ENCODE data around the gene GPC3. TPM values are rescaled to one million over a fixed set of nuclear protein-coding genes. Genes with fewer than 3 reads are reported as not detected.

GPC3 gene
- total and polyA plus RNA-seq, 2 experiments from 2014 or later = 36.8 to 60.1 TPM

- no peaks in the 10 kb centered on the region for H3F3A ChIP-seq (replicated peaks; ENCODE audit: low read depth)
- Mint-ChIP-seq H3K27ac (no peak overlapping the region), H3K27me3 (ENCODE audit: insufficient read depth, low read depth, poor library complexity) (peaks cover 2% of the 10 kb centered on the region), H3K36me3 (ENCODE audit: low read depth) (no peaks in the 10 kb centered on the region), H3K9me3 (no peaks in the 10 kb centered on the region), H3K4me1 (peaks cover 47% of the 10 kb centered on the region), H3K4me3 (no peak overlapping the region)
- H3K4me3 ChIP-seq = no peak overlapping the region
- TF ChIP-seq, protein P1, sequence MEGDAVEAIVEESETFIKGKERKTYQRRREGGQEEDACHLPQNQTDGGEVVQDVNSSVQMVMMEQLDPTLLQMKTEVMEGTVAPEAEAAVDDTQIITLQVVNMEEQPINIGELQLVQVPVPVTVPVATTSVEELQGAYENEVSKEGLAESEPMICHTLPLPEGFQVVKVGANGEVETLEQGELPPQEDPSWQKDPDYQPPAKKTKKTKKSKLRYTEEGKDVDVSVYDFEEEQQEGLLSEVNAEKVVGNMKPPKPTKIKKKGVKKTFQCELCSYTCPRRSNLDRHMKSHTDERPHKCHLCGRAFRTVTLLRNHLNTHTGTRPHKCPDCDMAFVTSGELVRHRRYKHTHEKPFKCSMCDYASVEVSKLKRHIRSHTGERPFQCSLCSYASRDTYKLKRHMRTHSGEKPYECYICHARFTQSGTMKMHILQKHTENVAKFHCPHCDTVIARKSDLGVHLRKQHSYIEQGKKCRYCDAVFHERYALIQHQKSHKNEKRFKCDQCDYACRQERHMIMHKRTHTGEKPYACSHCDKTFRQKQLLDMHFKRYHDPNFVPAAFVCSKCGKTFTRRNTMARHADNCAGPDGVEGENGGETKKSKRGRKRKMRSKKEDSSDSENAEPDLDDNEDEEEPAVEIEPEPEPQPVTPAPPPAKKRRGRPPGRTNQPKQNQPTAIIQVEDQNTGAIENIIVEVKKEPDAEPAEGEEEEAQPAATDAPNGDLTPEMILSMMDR (conservative IDR thresholded peaks at IDR 0.05; ENCODE audit: low read depth in 2 of 2) = no peak
- TF ChIP-seq CREB1 (CRISPR knock-in tag; IDR thresholded peaks at IDR 0.05; ENCODE audit: low read depth) (no peak), POLR2AphosphoS5 (IDR thresholded peaks at IDR 0.05; ENCODE audit: low read depth) (no peak), ZNF331 (CRISPR knock-in tag; IDR thresholded peaks at IDR 0.05; ENCODE audit: low read depth) (no peak), STAT1 (IDR thresholded peaks at IDR 0.05; ENCODE audit: unreplicated experiment) (no peak), NANOG (IDR thresholded peaks at IDR 0.05; ENCODE audit: borderline replicate concordance) (no peak), JUNB (IDR thresholded peaks at IDR 0.05; ENCODE audit: unreplicated experiment) (no peak), REST (IDR thresholded peaks at IDR 0.05; ENCODE audit: unreplicated experiment) (no peak), EZH2phosphoT487 (IDR thresholded peaks at IDR 0.05; ENCODE audit: unreplicated experiment) (no peak), EZH2 (IDR thresholded peaks at IDR 0.05; ENCODE audit: low read depth, unreplicated experiment) (no peak), ZNF114 (CRISPR knock-in tag; IDR thresholded peaks at IDR 0.05) (no peak)
- TF ChIP-seq, protein P2, sequence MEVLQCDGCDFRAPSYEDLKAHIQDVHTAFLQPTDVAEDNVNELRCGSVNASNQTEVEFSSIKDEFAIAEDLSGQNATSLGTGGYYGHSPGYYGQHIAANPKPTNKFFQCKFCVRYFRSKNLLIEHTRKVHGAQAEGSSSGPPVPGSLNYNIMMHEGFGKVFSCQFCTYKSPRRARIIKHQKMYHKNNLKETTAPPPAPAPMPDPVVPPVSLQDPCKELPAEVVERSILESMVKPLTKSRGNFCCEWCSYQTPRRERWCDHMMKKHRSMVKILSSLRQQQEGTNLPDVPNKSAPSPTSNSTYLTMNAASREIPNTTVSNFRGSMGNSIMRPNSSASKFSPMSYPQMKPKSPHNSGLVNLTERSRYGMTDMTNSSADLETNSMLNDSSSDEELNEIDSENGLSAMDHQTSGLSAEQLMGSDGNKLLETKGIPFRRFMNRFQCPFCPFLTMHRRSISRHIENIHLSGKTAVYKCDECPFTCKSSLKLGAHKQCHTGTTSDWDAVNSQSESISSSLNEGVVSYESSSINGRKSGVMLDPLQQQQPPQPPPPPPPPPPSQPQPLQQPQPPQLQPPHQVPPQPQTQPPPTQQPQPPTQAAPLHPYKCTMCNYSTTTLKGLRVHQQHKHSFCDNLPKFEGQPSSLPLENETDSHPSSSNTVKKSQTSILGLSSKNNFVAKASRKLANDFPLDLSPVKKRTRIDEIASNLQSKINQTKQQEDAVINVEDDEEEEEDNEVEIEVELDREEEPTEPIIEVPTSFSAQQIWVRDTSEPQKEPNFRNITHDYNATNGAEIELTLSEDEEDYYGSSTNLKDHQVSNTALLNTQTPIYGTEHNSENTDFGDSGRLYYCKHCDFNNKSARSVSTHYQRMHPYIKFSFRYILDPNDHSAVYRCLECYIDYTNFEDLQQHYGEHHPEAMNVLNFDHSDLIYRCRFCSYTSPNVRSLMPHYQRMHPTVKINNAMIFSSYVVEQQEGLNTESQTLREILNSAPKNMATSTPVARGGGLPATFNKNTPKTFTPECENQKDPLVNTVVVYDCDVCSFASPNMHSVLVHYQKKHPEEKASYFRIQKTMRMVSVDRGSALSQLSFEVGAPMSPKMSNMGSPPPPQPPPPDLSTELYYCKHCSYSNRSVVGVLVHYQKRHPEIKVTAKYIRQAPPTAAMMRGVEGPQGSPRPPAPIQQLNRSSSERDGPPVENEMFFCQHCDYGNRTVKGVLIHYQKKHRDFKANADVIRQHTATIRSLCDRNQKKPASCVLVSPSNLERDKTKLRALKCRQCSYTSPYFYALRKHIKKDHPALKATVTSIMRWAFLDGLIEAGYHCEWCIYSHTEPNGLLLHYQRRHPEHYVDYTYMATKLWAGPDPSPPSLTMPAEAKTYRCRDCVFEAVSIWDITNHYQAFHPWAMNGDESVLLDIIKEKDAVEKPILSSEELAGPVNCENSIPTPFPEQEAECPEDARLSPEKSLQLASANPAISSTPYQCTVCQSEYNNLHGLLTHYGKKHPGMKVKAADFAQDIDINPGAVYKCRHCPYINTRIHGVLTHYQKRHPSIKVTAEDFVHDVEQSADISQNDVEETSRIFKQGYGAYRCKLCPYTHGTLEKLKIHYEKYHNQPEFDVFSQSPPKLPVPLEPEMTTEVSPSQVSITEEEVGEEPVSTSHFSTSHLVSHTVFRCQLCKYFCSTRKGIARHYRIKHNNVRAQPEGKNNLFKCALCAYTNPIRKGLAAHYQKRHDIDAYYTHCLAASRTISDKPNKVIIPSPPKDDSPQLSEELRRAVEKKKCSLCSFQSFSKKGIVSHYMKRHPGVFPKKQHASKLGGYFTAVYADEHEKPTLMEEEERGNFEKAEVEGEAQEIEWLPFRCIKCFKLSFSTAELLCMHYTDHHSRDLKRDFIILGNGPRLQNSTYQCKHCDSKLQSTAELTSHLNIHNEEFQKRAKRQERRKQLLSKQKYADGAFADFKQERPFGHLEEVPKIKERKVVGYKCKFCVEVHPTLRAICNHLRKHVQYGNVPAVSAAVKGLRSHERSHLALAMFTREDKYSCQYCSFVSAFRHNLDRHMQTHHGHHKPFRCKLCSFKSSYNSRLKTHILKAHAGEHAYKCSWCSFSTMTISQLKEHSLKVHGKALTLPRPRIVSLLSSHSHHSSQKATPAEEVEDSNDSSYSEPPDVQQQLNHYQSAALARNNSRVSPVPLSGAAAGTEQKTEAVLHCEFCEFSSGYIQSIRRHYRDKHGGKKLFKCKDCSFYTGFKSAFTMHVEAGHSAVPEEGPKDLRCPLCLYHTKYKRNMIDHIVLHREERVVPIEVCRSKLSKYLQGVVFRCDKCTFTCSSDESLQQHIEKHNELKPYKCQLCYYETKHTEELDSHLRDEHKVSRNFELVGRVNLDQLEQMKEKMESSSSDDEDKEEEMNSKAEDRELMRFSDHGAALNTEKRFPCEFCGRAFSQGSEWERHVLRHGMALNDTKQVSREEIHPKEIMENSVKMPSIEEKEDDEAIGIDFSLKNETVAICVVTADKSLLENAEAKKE (CRISPR knock-in tag; IDR thresholded peaks at IDR 0.05) = no peak
- TF ChIP-seq, protein P3, sequence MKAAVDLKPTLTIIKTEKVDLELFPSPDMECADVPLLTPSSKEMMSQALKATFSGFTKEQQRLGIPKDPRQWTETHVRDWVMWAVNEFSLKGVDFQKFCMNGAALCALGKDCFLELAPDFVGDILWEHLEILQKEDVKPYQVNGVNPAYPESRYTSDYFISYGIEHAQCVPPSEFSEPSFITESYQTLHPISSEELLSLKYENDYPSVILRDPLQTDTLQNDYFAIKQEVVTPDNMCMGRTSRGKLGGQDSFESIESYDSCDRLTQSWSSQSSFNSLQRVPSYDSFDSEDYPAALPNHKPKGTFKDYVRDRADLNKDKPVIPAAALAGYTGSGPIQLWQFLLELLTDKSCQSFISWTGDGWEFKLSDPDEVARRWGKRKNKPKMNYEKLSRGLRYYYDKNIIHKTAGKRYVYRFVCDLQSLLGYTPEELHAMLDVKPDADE (IDR thresholded peaks at IDR 0.05) = no peak
- no peaks in the 10 kb centered on the region for H4K20me1 ChIP-seq (replicated peaks; ENCODE audit: insufficient read depth)
- no peaks in the 10 kb centered on the region for H3K9me2 ChIP-seq (ENCODE audit: insufficient read depth)
- no peak overlapping the region for H3K4me2 ChIP-seq
- ATAC-seq = no peak
- H3K36me3 ChIP-seq (ENCODE audit: insufficient read depth) = no peaks in the 10 kb centered on the region
- peaks cover 27% of the 10 kb centered on the region for H3K4me1 ChIP-seq (ENCODE audit: insufficient read depth)
- H3K27me3 ChIP-seq (ENCODE audit: insufficient read depth) = no peaks in the 10 kb centered on the region
- H2AFZ ChIP-seq = no peak overlapping the region
- H3K79me2 ChIP-seq (replicated peaks; ENCODE audit: insufficient read depth) = no peaks in the 10 kb centered on the region
- DNase-seq (ENCODE audit: low spot score) = no peak
- H3K27ac ChIP-seq (ENCODE audit: low read depth) = no peak overlapping the region
Observed at GRCh38 chrX:133923113-133923512, 62.3 kb downstream of the GPC3 start.

Data from GM23338 (cell line).